B cell (primary cell): ENCODE measurements around the gene TELO2. TPM values are rescaled to one million over a fixed set of nuclear protein-coding genes. Genes with fewer than 3 reads are reported as not detected.

Experiments used
- ATAC-seq: fragments of 200-7000 bp; cut with Tn5 transposase; one replicate; pipeline ENCODE4 v1.10.0; 2021; ENCODE audit warnings: low read depth, mild to moderate bottlenecking, moderate number of reproducible peaks, moderate library complexity
- CTCF ChIA-PET: fragments of 350-600 bp; sonication (Branson Sonifier 250); formaldehyde crosslinking; loops from one replicate; lab custom pipeline; 2021; ENCODE audit warnings: antibody characterized with exemption, inconsistent platforms; lab: Charles Lee
- POLR2A ChIA-PET: fragments of 350-600 bp; sonication (Branson Sonifier 250); formaldehyde crosslinking; loops from one replicate; lab custom pipeline; 2021; ENCODE audit warnings: antibody characterized with exemption; lab: Charles Lee
- DNase-seq: peaks from one replicate; pipeline ENCODE4 v3.0.0; 2013
- H2AFZ ChIP-seq: 2 replicates; pipeline ENCODE4 v1.6.1; 2012; ENCODE audit warnings: mild to moderate bottlenecking, low read depth, low read length; ENCODE audit not compliant: insufficient read depth, poor library complexity, severe bottlenecking
- H3K27ac ChIP-seq, 2 donors: 1 replicate in 1 of 2; 2 replicates in 1 of 2; pipeline ENCODE4 v1.5.1; 2012 to 2013; ENCODE audit warnings: low read length in 2 of 2, mild to moderate bottlenecking in 2 of 2, moderate library complexity in 1 of 2
- H3K27me3 ChIP-seq, 4 experiments: fragments of 200-600 bp in 1 of 4; sonication (generic) in 1 of 4; replicated peaks in 1 of 4; 1 replicate in 2 of 4; 2 replicates in 2 of 4; pipeline versions ENCODE4 v1.6.1 to v1.7.0; 2013 to 2016; ENCODE audit warnings: low read length in 3 of 4, mild to moderate bottlenecking in 2 of 4, mixed read lengths in 1 of 4, moderate library complexity in 1 of 4; ENCODE audit not compliant: insufficient read depth in 4 of 4, control insufficient read depth in 3 of 4; ENCODE audit errors: control extremely low read depth in 1 of 4
- H3K36me3 ChIP-seq, 2 experiments: replicated peaks in 1 of 2; 1 replicate in 1 of 2; 2 replicates in 1 of 2; pipeline versions ENCODE4 v1.6.1 to v1.7.1; 2013; ENCODE audit warnings: low read length in 1 of 2; ENCODE audit not compliant: insufficient read depth in 2 of 2, control insufficient read depth in 1 of 2; ENCODE audit errors: control extremely low read depth in 1 of 2, extremely low read depth in 1 of 2
- H3K4me1 ChIP-seq, 2 donors: fragments of 200-600 bp in 1 of 2; sonication (generic) in 1 of 2; 1 replicate in 1 of 2; 2 replicates in 1 of 2; pipeline versions ENCODE4 v1.5.1 to v1.6.1; 2013 to 2017; ENCODE audit warnings: low read length in 2 of 2; ENCODE audit not compliant: control insufficient read depth in 2 of 2, insufficient read depth in 2 of 2
- H3K4me2 ChIP-seq: replicated peaks from 2 replicates; pipeline ENCODE3; 2012; ENCODE audit warnings: mild to moderate bottlenecking, low read depth, low read length; ENCODE audit not compliant: poor library complexity, severe bottlenecking
- H3K4me3 ChIP-seq, 5 experiments: fragments of 200-600 bp in 1 of 5; sonication (generic) in 1 of 5; 1 replicate in 3 of 5; 2 replicates in 2 of 5; pipeline versions ENCODE4 v1.5.1 to v1.7.0; 2011 to 2016; ENCODE audit warnings: low read length in 4 of 5, mild to moderate bottlenecking in 4 of 5, low read depth in 2 of 5, control low read depth in 1 of 5, moderate library complexity in 1 of 5; ENCODE audit not compliant: insufficient read depth in 1 of 5; ENCODE audit errors: control extremely low read depth in 1 of 5, extremely low read depth in 1 of 5
- H3K79me2 ChIP-seq: fragments of 200-600 bp; sonication (generic); one replicate; pipeline ENCODE4 v1.6.0; 2016; ENCODE audit warnings: low read length; ENCODE audit not compliant: control insufficient read depth, insufficient read depth
- H3K9ac ChIP-seq: fragments of 200-600 bp; sonication (generic); 2 replicates; pipeline ENCODE4 v1.6.1; 2017; ENCODE audit warnings: mild to moderate bottlenecking, low read length, moderate library complexity
- H3K9me3 ChIP-seq, 3 donors: one replicate each; pipeline versions ENCODE4 v1.6.1 to v1.7.1; 2013; ENCODE audit warnings: low read length in 2 of 3; ENCODE audit not compliant: control insufficient read depth in 2 of 3, insufficient read depth in 1 of 3; ENCODE audit errors: control extremely low read depth in 1 of 3
- H4K20me1 ChIP-seq: 2 replicates; pipeline ENCODE4 v1.6.0; 2012; ENCODE audit warnings: mild to moderate bottlenecking, low read length; ENCODE audit not compliant: insufficient read depth, control insufficient read depth, poor library complexity, severe bottlenecking
- H3K27ac Mint-ChIP-seq: one replicate; pipeline ENCODE4 v1.8.0; 2021; ENCODE audit warnings: mixed read lengths
- H3K27me3 Mint-ChIP-seq: one replicate; pipeline ENCODE4 v1.8.0; 2021; ENCODE audit warnings: mixed read lengths
- H3K4me1 Mint-ChIP-seq: one replicate; pipeline ENCODE4 v1.8.0; 2021; ENCODE audit warnings: mixed read lengths
- H3K4me3 Mint-ChIP-seq: one replicate; pipeline ENCODE4 v1.8.0; 2021; ENCODE audit warnings: mixed read lengths
- H3K9me3 Mint-ChIP-seq: one replicate; pipeline ENCODE4 v1.8.0; 2022; ENCODE audit warnings: mixed read lengths; ENCODE audit not compliant: insufficient read depth
- CTCF ChIP-seq: fragments of 200-600 bp; IDR thresholded peaks from one replicate; pipeline ENCODE4 v1.8.0; 2022; ENCODE audit warnings: antibody characterized with exemption, mild to moderate bottlenecking
- EZH2 ChIP-seq: IDR thresholded peaks from 2 replicates; pipeline ENCODE4 v1.6.1; 2012; ENCODE audit warnings: borderline replicate concordance, low read depth, mild to moderate bottlenecking, moderate library complexity, low read length; ENCODE audit not compliant: insufficient read depth, poor library complexity, severe bottlenecking
- WGBS: methylation state at CpG from one replicate; pipeline ENCODE4 v1.1.5; 2013; ENCODE audit warnings: missing lambda C conversion rate; ENCODE audit not compliant: insufficient coverage; 5-methylcytosine and 5-hydroxymethylcytosine counted together
- intact Hi-C: fragments of 100-400 bp; cut with micrococcal nuclease; formaldehyde crosslinking; loops from one replicate; pipeline ENCODE4 v1.10.0; 2022
- polyA plus RNA-seq: library from polyadenylated mRNA; depleted of rRNA; stranded (reverse); fragments of >200 nt; gene quantifications from 2 replicates; pipeline ENCODE4 v1.2.3, GENCODE V29; 2012
- total RNA-seq, 2 donors: library from RNA; stranded (reverse); fragments of 120-200 nt in 1 of 2; gene quantifications; 1 replicate in 1 of 2; 2 replicates in 1 of 2; pipeline versions ENCODE4 v1.2.3 to v1.2.4, GENCODE V29; 2013 to 2022

TELO2 gene
- total and polyA plus RNA-seq, 2 donors (not counting 1 experiment from before 2014, with no cell fraction given): 81.9 to 136 TPM

DNA sequence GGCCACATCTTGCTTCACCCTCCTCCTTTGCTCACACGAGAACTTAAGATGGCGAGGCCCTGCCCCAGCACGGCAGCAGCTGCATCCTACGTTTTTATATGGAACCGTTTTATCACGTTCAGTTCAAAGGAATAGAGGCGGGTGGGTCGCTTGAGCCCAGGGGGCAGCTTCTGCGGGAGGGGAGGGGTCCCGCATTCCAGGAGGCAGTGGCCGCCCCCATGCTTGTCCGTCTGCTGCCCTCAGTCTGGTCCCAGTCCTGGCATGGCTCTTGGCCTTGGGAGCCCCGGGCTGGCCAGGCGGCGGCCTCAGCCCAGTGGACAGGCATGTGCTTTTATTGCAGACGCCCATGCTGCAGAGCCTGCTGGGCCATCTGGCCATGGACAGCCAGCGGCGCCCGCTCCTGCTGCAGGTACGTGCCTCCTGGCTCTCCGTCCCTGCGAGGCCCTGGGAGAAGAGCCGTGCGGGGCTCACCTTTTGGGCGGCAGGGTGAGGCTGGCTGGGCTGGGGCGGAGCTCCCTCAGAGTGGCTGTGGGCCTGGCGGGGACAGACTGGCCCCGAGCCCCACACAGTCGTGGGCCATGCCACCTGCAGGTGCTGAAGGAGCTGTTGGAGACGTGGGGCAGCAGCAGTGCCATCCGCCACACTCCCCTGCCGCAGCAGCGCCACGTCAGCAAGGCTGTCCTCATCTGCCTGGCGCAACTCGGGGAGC, 6.8 kb downstream of the TELO2 start:
- WGBS: 96% methylated on average over 32 of the region's 36 CpGs

More for the DNA sequence above, 6.8 kb downstream of the TELO2 start:
- Histone ChIP-seq H2AFZ (no peak overlapping the region), H3K4me3 (no peak overlapping the region), H3K4me2 (no peak overlapping the region), H3K9me3 (peaks cover 0 to 6% (median 0%) of the 10 kb centered on the region in 3 donors), H3K9ac (no peak overlapping the region), H3K27ac (no peak overlapping the region), H3K36me3 (peaks cover 0 to 72% of the 10 kb centered on the region in 2 experiments), H3K4me1 (peaks cover 0 to 2% of the 10 kb centered on the region in 2 donors), H3K27me3 (no peaks in the 10 kb centered on the region), H3K79me2 (peaks cover 39% of the 10 kb centered on the region), H4K20me1 (peaks cover 36% of the 10 kb centered on the region)
- TF ChIP-seq EZH2: no peak
- TF ChIP-seq CTCF: no peak
- Mint-ChIP-seq H3K4me3 (no peak overlapping the region), H3K4me1 (peaks cover 2% of the 10 kb centered on the region), H3K27ac (no peak overlapping the region), H3K27me3 (no peaks in the 10 kb centered on the region), H3K9me3 (no peaks in the 10 kb centered on the region)
- POLR2A ChIA-PET: no interaction called here
- CTCF ChIA-PET: interaction anchor here (1.1 kb wide), 1 partner anchor 71 kb away, joined by 4 read pairs; no protein-coding TSS in a partner anchor
- intact Hi-C loops: no loop called here
- no peak for ATAC-seq
- DNase-seq: no peak
